Breast epithelium (tissue), 3 donors: ENCODE data around the gene CD7.

Source experiments
- POLR2AphosphoS5 ChIP-seq, 3 donors: sonication (generic); formaldehyde crosslinking; IDR thresholded peaks; one replicate each; pipeline ENCODE4 v1.6.1; 2017; ENCODE audit warnings: antibody characterized with exemption in 3 of 3
- TF ChIP-seq, protein P1 (sequence below), 3 donors: fragments of 450-650 bp; IDR thresholded peaks; one replicate each; pipeline ENCODE4 v1.5.1; 2016 to 2017; ENCODE audit warnings: antibody characterized with exemption in 3 of 3, mild to moderate bottlenecking in 3 of 3, moderate library complexity in 3 of 3

- TF ChIP-seq, protein P1, sequence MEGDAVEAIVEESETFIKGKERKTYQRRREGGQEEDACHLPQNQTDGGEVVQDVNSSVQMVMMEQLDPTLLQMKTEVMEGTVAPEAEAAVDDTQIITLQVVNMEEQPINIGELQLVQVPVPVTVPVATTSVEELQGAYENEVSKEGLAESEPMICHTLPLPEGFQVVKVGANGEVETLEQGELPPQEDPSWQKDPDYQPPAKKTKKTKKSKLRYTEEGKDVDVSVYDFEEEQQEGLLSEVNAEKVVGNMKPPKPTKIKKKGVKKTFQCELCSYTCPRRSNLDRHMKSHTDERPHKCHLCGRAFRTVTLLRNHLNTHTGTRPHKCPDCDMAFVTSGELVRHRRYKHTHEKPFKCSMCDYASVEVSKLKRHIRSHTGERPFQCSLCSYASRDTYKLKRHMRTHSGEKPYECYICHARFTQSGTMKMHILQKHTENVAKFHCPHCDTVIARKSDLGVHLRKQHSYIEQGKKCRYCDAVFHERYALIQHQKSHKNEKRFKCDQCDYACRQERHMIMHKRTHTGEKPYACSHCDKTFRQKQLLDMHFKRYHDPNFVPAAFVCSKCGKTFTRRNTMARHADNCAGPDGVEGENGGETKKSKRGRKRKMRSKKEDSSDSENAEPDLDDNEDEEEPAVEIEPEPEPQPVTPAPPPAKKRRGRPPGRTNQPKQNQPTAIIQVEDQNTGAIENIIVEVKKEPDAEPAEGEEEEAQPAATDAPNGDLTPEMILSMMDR (IDR thresholded peaks at IDR 0.05) = no peak
- no peak for TF ChIP-seq POLR2AphosphoS5 (IDR thresholded peaks at IDR 0.05)
Measured at GRCh38 chr17:82317394-82318168, at the start of gene CD7.
